RPMI8226 (cell line): Measurements from ENCODE around the gene LIX1L.

Experiments
- DNase-seq: peaks from one replicate; pipeline ENCODE4 v3.0.0-alpha.2; 2015

LIX1L gene

GRCh38 chr1:145985129-145985501 is 27.3 kb upstream of the LIX1L start:
- peak; percentile 16 for DNase-seq

- DNase-seq, result peak; percentile 94
Measured at GRCh38 chr1:145983960-145984830, 26.4 kb upstream of the LIX1L start.

GRCh38 chr1:145983206-145983675 is 25.4 kb upstream of the LIX1L start:
- DNase-seq, result peak; percentile 92

GRCh38 chr1:145982010-145982723 is 24.4 kb upstream of the LIX1L start:
- DNase-seq, result peak; percentile 32

- DNase-seq, result no peak
Measured at GRCh38 chr1:145980457-145980994, 22.7 kb upstream of the LIX1L start.

- DNase-seq, result peak; percentile 78
Measured at GRCh38 chr1:145979746-145980456, 22.1 kb upstream of the LIX1L start.

GRCh38 chr1:145978854-145979745 is 21.3 kb upstream of the LIX1L start:
- peak; percentile 99 for DNase-seq

- no peak for DNase-seq
Measured at GRCh38 chr1:145978471-145978853, 20.6 kb upstream of the LIX1L start.

- DNase-seq, result peak; percentile 89
Measured at GRCh38 chr1:145977486-145978470, 20.0 kb upstream of the LIX1L start.

GRCh38 chr1:145977016-145977415 is 19.2 kb upstream of the LIX1L start:
- DNase-seq, result no peak

GRCh38 chr1:145975216-145975615 is 17.4 kb upstream of the LIX1L start:
- no peak for DNase-seq

- no peak for DNase-seq
Measured at GRCh38 chr1:145974721-145975120, 16.9 kb upstream of the LIX1L start.

GRCh38 chr1:145972580-145972979 is 14.8 kb upstream of the LIX1L start:
- DNase-seq, result no peak

- no peak for DNase-seq
Measured at GRCh38 chr1:145967288-145967687, 9.5 kb upstream of the LIX1L start.

GRCh38 chr1:145965119-145965744 is 7.4 kb upstream of the LIX1L start:
- no peak for DNase-seq

- peak; percentile 98 for DNase-seq
Measured at GRCh38 chr1:145964328-145965118, 6.7 kb upstream of the LIX1L start, which contains the start of the genes ANKRD34A and POLR3GL. Gene ANKRD34A, minus strand, starts transcription at chr1:145964575. Its CDS starts 2,816 bp downstream, at chr1:145961759. Gene POLR3GL, plus strand, starts transcription at chr1:145964690. Its CDS starts 10,176 bp downstream, at chr1:145974866.

GRCh38 chr1:145963265-145964019 is 5.6 kb upstream of the LIX1L start:
- DNase-seq, result peak; percentile 42
